IPS-11a (cell line): ENCODE data around the gene ASB10.

Experiments used
- H3K4me3 ChIP-seq: one replicate; pipeline ENCODE4 v1.5.1; 2013; ENCODE audit warnings: low read depth, low read length, control low read depth

The ASB10 gene

DNA sequence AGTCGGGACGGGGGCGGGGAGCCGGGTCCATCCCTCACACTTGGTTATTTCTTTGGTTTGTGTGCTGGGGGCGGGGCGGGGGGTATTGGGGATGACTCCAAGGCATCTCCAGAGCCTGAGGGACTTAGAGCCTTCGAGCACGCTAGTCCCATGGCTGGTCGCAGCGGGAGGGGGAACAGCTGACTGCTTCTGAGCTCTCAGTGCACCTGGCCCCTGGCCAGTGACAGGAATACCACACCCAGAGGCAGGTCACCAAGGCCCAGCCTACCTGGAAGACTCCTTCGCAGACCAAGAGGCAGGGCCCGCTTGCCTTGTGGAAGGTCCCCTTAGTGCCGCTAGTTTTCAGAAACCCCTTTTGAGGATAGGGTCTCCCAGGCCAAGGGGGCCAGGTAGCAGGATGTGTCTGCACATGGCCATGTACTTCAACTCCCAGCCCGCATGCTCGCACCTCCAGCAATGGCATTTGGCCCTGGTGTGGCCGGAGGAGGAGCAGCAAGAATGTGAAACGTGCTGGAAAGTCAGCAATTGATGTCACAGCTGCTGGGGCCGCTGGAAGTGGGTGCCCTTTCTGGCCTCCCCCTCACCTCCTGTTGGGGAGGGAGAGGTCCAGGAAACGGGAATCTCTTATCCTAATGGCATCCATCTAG lies 60.4 kb downstream of the ASB10 start:
- peak overlapping the region; percentile 8 for H3K4me3 ChIP-seq

DNA sequence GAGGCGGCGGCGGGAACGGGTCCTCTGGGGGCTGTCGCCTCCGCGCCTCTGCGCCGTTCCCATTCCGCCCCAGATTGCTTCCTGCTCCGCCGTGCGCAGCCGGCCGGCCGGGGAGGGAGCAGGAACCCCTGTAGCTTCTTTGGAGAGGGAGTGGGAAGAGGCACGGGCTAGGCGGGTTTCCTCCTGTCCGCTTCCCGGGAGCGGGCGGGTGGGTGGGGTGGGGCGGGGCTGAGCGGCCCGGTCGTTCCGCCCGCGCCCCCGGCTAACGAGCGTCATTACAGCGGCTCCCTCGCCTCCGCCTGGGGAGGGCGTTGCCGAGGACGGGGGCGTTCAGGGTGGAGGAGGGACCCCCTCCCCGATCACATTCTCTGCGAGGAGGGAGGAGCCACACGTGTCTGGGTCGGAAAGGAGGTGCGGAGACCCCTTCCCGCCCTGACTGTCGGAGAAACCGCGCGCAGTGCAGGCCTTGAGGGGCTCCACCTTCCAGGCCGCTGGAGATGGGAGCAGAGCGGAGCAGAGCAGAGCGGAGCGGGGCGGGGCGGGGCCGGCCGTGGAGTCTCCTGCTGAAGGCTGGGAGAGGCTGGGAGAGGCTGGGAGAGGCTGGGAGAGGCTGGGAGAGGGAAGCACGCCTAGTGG lies 61.1 kb downstream of the ASB10 start:
- peak overlapping the region; percentile 54 for H3K4me3 ChIP-seq
